ENCODE measurements around the gene ATP6V0B. TPM values are rescaled to one million over a fixed set of nuclear protein-coding genes. Genes with fewer than 3 reads are reported as not detected.

Gene ATP6V0B
- total and polyA plus RNA-seq, 2 of the 13 experiments (the other 11 are each of a cell fraction or from before 2014, with no cell fraction given) = 157 to 161 TPM

- TF ChIP-seq ZNF574 (CRISPR knock-in tag; IDR thresholded peaks at IDR 0.05) = peak; percentile 48
- TF ChIP-seq THAP11 (CRISPR knock-in tag; IDR thresholded peaks at IDR 0.05) = peak; percentile 48; the same call in 1 of the 2 replicates
- 0 out of 2 replicates have a peak, but pooled peaks have one; percentile 14 for TF ChIP-seq KDM1A (CRISPR knock-in tag; IDR thresholded peaks at IDR 0.05)
- 0 out of 2 replicates have a peak, but pooled peaks have one; percentile 50 for TF ChIP-seq ZNF704 (CRISPR knock-in tag; IDR thresholded peaks at IDR 0.05; ENCODE audit: borderline replicate concordance)
- TF ChIP-seq KDM3A (CRISPR knock-in tag; IDR thresholded peaks at IDR 0.05; ENCODE audit: low read depth) = peak; percentile 18; the same call in 1 of the 2 replicates
- TF ChIP-seq ZNF567 (CRISPR knock-in tag; IDR thresholded peaks at IDR 0.05; ENCODE audit: borderline replicate concordance) = 0 out of 2 replicates have a peak, but pooled peaks have one; percentile 52
- peak; percentile 88 for TF ChIP-seq ZNF687 (CRISPR knock-in tag; IDR thresholded peaks at IDR 0.05)
- no peak for TF ChIP-seq ADNP (CRISPR knock-in tag; IDR thresholded peaks at IDR 0.05)
- TF ChIP-seq ZFP62 (CRISPR knock-in tag; IDR thresholded peaks at IDR 0.05) = no peak
- TF ChIP-seq ZBTB2 (CRISPR knock-in tag; IDR thresholded peaks at IDR 0.05; ENCODE audit: low read depth) = 0 out of 2 replicates have a peak, but pooled peaks have one; percentile 37
- TF ChIP-seq POLR2A (IDR thresholded peaks at IDR 0.05; ENCODE audit: insufficient read depth in 1 of 2, low read depth in 2 of 2, low read length in 2 of 2) = peak; percentile 9 to 34; a peak in 1 of 4 replicates
- TF ChIP-seq ZNF3 (CRISPR knock-in tag; IDR thresholded peaks at IDR 0.05) = no peak
- TF ChIP-seq XRCC5 (optimal IDR thresholded peaks at IDR 0.05; ENCODE audit: low read length) = peak; percentile 74
- no peak for TF ChIP-seq ZNF589 (CRISPR knock-in tag; conservative IDR thresholded peaks at IDR 0.05)
- peak; percentile 90 for TF ChIP-seq ZFX (CRISPR knock-in tag; IDR thresholded peaks at IDR 0.05; ENCODE audit: low read depth)
- TF ChIP-seq HOXA5 (CRISPR knock-in tag; IDR thresholded peaks at IDR 0.05) = 0 out of 2 replicates have a peak, but pooled peaks have one; percentile 19
- TF ChIP-seq HINFP (CRISPR knock-in tag; IDR thresholded peaks at IDR 0.05; ENCODE audit: low read depth) = peak; percentile 28; the same call in 1 of the 2 replicates
- peak; percentile 71; the same call in 1 of the 2 replicates for TF ChIP-seq KDM2A (CRISPR knock-in tag; IDR thresholded peaks at IDR 0.05; ENCODE audit: borderline replicate concordance, low read depth)
These were observed 38.2 kb upstream of the ATP6V0B start (continued) for GRCh38 chr1:43936431-43937151.

Measured in HepG2 (cell line).